NCI-H524 (cell line): ENCODE results near the gene ZNF566.

Source experiments
- DNase-seq, 2 experiments: peaks; one replicate each; lab custom pipeline; 2025; lab: John Stamatoyannopoulos, UW

ZNF566 gene

DNA sequence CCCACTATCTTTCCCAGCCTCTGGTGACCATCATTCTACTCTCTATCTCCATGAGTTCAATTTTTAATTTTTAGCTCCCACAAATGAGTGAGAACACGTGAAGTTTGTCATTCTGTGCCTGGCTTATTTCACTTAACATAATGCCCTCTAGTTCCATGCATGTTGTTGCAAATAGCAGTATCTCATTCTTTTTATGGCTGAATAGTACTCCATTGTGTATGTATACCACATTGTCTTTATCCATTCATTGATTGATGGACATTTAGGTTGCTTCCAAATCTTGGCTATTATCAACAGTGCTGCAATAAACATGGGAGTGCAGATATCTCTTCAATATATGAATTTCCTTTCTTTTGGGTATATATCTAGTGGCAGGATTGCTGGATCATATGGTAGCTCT is 48.0 kb downstream of the ZNF566 start:
- no peak for DNase-seq

DNA sequence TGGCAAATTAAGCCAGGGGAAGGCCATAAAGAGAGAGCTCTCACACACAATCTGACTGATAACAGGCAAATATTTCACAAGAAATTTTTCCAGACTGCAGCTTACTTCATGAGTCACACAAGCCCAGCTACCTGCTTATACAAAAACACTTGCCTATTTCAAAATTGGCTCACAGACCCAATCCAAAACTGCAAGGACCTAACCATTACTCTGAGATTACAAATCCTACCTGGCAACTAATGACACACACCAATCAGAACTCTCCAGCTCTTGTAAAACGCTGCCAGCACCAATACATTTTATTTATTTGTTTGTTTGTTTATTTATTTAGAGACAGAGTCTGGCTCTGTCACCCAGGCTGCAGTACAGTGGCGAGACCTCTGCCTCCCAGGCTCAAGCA is 52.8 kb downstream of the ZNF566 start:
- no peak for DNase-seq

DNA sequence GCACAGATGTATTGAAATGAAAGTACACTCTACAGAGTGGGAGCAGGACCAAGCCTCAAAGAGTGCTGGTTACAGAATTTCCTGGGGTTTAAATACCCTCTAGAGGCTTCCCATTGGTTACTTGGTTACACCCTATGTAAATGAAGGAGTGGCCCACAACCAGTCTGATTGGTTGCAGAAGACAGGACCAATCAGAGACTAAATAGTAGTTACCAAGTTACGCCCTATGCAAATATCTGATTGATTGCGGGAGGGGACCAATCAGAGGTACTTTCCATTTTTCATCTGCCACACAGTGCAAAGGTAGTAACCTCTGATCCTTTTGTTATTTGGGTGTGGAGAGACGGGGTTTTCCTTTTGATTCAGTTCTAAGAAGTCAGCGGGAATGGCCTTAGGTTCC is 65.4 kb downstream of the ZNF566 start:
- DNase-seq, result no peak

DNA sequence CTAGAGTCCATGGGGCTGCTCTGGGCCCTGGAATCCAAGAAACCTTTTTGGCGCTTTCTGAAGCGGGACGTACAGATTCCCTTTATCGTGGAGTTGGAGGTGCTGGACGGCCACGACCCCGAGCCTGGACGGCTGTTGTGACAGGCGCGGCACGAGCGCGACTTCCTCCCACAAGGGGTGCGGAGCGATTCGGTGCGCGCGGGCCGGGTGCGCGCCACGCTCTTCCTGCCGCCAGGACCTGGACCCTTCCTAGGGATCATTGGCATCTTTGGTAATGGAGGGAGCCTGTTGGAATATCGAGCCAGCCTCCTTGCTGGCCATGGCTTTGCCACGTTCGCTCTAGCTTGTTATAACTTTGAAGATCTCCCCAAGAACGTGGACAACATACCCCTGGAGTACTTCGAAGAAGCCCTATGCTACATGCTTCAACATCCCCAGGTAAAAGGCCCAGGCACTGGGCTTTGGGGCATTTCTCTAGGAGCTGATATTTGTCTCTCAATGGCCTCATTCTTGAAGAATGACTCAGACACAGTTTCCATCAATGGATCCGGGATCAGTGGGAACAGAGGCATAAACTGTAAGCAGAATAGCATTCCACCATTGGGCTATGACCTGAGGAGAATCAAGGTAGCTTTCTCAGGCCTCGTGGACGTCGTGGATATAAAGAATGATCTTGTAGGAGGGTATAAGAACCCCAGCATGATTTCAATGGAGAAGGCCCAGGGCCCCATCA is 67.4 kb downstream of the ZNF566 start:
- peak in 1 of 2 experiments; percentile 38 for DNase-seq

DNA sequence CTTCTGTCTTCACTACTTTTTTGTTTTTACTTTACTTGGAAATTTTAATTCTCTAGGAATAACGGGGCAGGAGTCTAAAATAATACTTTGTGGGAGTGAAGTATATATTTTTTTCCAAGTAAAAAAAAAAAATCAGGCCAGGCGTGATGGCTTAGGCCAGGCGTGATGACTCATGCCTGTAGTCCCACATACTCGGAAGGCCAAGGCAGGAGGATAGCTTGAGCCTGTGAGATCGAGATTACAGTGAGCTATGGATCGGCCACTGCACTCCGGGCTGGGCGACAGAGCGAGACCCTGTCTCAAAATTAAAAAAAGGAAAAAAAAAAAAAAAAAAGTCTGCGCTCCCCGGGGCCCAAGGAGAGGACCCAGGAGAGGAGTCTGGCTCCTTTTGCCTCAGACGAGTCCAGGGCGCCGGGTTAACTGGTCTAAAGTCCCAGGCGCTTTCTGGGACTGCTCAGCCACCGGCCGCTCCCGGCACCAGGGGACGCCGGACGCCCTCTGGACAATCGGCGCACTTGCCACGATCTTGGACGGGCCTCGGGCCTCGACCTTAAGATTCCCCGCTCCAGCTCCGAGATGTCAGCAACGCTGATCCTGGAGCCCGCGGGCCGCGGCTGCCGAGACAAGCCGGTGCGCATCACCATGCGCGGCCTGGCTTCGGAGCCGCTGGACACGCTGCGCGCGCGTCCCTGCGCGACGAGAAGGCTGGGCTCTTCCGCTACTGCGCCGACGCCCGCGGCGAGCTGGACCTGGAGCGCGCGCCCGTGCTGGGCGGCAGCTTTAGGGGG is 68.2 kb downstream of the ZNF566 start:
- DNase-seq, result peak in 1 of 2 experiments; percentile 38

DNA sequence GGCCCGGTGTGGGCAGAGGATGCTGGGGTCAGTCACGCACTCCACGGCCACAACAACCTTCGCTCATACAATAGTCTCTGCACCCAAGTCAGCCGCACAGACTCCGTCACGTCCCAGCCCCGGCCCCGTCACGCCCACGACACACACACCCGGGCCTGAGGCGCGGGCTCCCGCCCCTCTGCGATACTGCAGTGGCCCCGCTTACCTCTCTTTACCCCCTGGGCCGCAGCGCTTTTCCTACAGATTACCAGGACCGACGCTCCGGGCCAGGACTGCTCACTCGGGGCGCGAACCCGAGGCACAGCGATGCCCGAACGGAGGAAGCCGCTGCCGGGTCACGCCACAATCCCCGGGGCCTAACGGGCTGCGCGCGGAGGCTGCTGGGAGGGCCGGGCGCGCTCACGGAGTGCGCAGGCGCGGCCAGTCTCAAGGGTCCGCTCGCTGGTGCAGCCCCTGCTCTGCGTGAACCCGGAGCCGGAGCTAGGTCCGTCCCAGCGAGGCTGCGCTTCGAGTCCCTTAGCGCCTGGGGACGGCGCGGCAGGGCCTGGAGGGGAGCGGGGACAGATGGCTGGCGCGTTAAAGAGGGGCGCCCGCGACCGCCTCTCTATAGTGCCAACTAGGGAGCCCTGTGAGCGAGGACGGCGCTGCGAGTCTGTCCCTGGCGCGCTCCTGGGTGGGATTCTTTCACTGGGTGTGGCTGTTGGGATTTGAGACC is 70.9 kb downstream of the ZNF566 start, which contains the start of gene ZFP82:
Gene ZFP82 (minus strand): TSS at position 358 of the 715 bp plus-strand sequence. CDS start 8,855 bp downstream, outside the sequence.
- peak; percentile 82 to 90 for DNase-seq

DNA sequence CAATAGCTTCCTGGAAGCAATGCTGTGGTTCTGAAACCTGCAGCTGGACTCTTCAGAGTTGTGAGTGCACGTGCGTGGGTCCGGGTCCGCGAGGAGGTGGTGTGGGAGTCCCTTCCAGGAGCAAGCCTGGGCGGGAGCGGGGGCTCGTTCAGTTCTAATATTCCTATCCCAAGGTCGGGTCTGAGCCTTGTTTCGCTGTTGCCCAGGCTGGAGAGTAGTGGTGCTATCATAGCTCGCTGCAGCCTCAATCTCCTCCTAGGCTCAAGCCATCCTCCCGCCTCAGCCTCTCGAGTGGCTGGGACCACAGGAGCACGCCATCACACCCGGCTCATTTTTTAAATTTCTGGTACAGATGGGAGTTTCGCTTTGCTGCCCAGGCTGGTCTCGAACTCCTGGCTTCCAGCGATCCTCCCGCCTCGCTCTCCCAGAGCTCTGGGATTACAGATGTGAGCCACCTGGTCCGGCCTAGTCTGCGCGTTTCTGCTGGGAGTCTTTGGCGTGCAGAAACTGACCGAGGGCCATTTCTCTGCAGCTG is 71.5 kb downstream of the ZNF566 start:
- DNase-seq, result peak in 1 of 2 experiments; percentile 53

DNA sequence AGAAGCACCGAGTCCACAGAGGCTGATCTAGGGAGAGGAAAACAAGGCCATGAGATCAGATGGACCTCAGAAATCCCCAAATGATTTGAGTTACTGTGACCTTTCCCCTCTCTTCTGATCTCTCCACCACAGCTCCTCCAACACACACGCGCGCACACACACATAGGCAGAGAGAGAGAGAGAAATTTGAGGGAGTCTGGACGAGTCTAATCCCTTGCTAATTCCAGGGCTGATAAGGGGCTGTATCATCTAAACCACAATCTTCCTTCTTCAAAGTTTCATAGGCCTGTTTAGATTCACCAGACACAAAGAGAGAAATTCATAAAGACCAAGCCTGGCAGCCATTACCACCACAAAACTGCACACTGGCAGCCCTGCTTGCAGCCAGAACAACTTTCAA is 79.5 kb downstream of the ZNF566 start:
- DNase-seq, result no peak

DNA sequence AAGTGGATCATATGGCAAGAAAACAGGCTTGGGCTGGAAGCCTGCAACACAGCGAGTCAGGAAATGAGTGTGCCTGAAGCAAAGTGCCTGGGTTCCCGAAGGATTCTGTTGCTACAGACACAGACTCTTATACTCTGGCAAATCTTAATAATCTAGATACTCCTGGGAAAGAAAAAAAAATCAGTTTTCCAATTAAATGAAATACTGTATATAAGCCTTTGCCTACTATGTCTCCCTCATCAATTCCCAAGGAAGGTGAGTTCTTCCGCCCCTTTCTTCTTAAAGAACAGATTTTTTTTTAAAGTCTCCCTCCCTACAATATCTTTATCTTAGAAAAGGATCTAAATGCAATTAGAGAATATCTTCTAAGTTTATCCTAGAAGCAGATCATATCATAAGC is 81.3 kb downstream of the ZNF566 start:
- no peak for DNase-seq

DNA sequence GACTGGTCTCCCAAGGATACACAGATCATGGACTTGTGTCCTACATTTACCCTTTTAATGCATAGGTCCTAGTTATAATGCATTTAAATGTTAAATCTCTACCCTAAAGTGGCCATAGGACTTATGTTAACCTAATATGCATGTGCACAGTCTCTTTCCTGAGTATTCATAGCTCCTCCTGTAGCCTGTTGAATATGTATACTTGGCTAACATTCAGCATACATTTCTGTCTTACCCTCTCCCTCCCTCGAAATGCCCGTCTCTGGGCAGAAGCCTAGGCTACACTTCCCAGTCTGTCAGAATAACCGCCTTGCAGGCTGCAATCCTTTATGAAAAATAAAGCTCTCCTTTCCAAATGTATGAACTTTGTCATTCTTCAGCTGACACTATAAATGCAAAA is 84.9 kb downstream of the ZNF566 start:
- no peak for DNase-seq

DNA sequence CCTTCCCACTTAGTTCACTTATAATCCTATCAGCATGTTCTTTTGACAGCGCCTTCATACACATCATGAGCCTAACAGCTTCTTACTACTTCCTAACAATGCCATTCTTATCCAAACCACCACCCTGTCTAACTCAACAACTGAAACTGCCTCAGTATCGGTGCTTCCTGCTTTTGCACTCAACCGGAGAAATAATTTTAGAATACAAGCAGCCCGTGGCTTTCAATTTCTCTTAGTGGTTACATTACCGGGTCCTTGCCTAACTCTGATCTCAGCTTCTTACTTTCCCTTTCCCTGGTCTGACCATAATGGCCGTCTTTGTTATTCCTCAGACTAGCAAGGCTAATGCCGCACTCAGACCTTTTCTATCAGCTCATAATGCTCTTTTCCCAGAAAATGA is 87.9 kb downstream of the ZNF566 start:
- DNase-seq, result no peak

DNA sequence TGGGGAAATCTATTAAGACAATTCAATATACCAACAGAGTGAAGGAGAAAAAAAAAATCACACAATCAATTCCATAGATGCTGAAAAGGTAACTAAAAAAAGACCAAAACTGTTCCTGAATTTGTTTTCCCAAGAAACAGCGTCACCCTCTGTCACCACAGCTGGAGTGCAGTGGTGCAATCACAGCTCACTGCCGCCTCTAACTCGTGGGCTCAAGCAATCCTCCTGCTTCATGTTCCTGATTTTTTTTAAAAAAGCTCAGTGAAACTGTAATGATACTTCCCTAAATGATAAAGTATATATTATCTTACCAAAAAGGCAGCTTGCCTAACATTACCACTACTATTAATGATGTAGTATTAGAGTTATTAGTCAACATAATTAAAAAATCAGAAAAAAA is 90.8 kb downstream of the ZNF566 start:
- DNase-seq, result no peak
